A549 (cell line): Measurements from ENCODE around the gene KIAA1614. TPM values are rescaled to one million over a fixed set of nuclear protein-coding genes. Genes with fewer than 3 reads are reported as not detected.
"Not testable (repeated sequence)": the region's sequence is repeated elsewhere in the genome, so short reads cannot be mapped to it uniquely, and the experiment has no call there.

Source experiments
- ATAC-seq, 2 experiments: fragments of 200-7000 bp in 1 of 2; fragments of >200 bp in 1 of 2; cut with Nextera tagmentation in 1 of 2; cut with Tn5 transposase in 1 of 2; 3 replicates each; pipeline versions ENCODE4 v1.8.0 to v1.9.1; 2018 to 2020; ENCODE audit warnings: mild to moderate bottlenecking in 1 of 2, moderate library complexity in 1 of 2
- CTCF ChIA-PET: fragments of 300-600 bp; sonication (Branson Sonifier 250); formaldehyde crosslinking; extraction: SDS; loops from one replicate; lab custom pipeline; 2021; ENCODE audit warnings: antibody characterized with exemption, inconsistent platforms; lab: Yijun Ruan, JAX
- POLR2A ChIA-PET: fragments of 350-600 bp; formaldehyde crosslinking; extraction: SDS; loops from one replicate; lab custom pipeline; 2021; ENCODE audit warnings: antibody characterized with exemption, inconsistent platforms; lab: Yijun Ruan, JAX
- DNase-seq, 2 experiments: peaks; one replicate each; pipeline versions ENCODE4 v3.0.0 to v3.0.0-alpha.2; 2011 to 2016; ENCODE audit warnings: low read depth in 1 of 2, low spot score in 1 of 2
- FAIRE-seq: peaks from 2 replicates; lab custom pipeline; 2011; peaks lifted over from hg19 to GRCh38; lab: Jason Lieb, UNC
- H3K27ac ChIP-seq, 2 experiments: fragments of >200 bp; sonication (Bioruptor Twin); formaldehyde crosslinking; 3 replicates each; pipeline ENCODE4 v1.5.1; 2016 to 2017
- H3K4me1 ChIP-seq: fragments of >200 bp; sonication (Bioruptor Twin); formaldehyde crosslinking; 3 replicates; pipeline ENCODE4 v1.6.1; 2016
- H3K4me2 ChIP-seq: fragments of >200 bp; sonication (Bioruptor Twin); formaldehyde crosslinking; 3 replicates; pipeline ENCODE4 v1.6.1; 2016
- H3K4me3 ChIP-seq: fragments of >200 bp; sonication (Bioruptor Twin); formaldehyde crosslinking; 3 replicates; pipeline ENCODE4 v1.5.1; 2016
- H3K9me3 ChIP-seq: fragments of >200 bp; sonication (Bioruptor Twin); formaldehyde crosslinking; 3 replicates; pipeline ENCODE4 v1.6.1; 2016
- CBX2 ChIP-seq: fragments of 200-600 bp; sonication (generic); IDR thresholded peaks from 2 replicates; pipeline ENCODE4 v1.6.1; 2016; ENCODE audit warnings: low read depth, mild to moderate bottlenecking, borderline replicate concordance
- CHD4 ChIP-seq: fragments of 200-600 bp; sonication (generic); IDR thresholded peaks from 2 replicates; pipeline ENCODE4 v1.6.1; 2016; ENCODE audit warnings: antibody characterized with exemption, mild to moderate bottlenecking, borderline replicate concordance
- EP300 ChIP-seq, 2 experiments: fragments of >200 bp; sonication (Bioruptor Twin); formaldehyde crosslinking; IDR thresholded peaks; 2 replicates in 1 of 2; 3 replicates in 1 of 2; pipeline ENCODE4 v1.6.1; 2016 to 2017
- HDAC2 ChIP-seq: fragments of 200-600 bp; sonication (generic); IDR thresholded peaks from 2 replicates; pipeline ENCODE4 v1.6.1; 2016
- HEYL ChIP-seq: fragments of 250-450 bp; sonication (Bioruptor Pico); IDR thresholded peaks from 2 replicates; pipeline ENCODE4 v1.8.0; 2021; ENCODE audit warnings: mild to moderate bottlenecking, moderate library complexity
- HOXB5 ChIP-seq: fragments of 250-450 bp; sonication (Bioruptor Pico); IDR thresholded peaks from 2 replicates; pipeline ENCODE4 v1.5.0; 2020; ENCODE audit warnings: mild to moderate bottlenecking, moderate library complexity
- KDM5A ChIP-seq: fragments of 200-600 bp; sonication (generic); IDR thresholded peaks from 2 replicates; pipeline ENCODE4 v1.6.1; 2016; ENCODE audit warnings: antibody characterized with exemption, mild to moderate bottlenecking
- PHF8 ChIP-seq: fragments of 200-600 bp; sonication (generic); IDR thresholded peaks from 2 replicates; pipeline ENCODE4 v1.6.1; 2016; ENCODE audit warnings: low read depth, mild to moderate bottlenecking, antibody characterized with exemption, moderate library complexity, borderline replicate concordance
- RFX5 ChIP-seq: fragments of 450-650 bp; IDR thresholded peaks from 2 replicates; pipeline ENCODE4 v1.7.1; 2014; ENCODE audit warnings: antibody characterized with exemption, mild to moderate bottlenecking, moderate library complexity
- SMC3 ChIP-seq: fragments of >200 bp; sonication (Bioruptor Twin); formaldehyde crosslinking; IDR thresholded peaks from 3 replicates; pipeline ENCODE4 v1.6.1; 2018; ENCODE audit warnings: inconsistent platforms
- TP53 ChIP-seq: fragments of 250-450 bp; sonication (Bioruptor Pico); IDR thresholded peaks from 2 replicates; pipeline ENCODE4 v1.5.0; 2021; ENCODE audit warnings: mild to moderate bottlenecking, moderate library complexity
- ZNF302 ChIP-seq: fragments of 250-450 bp; sonication (Bioruptor Pico); IDR thresholded peaks from 2 replicates; pipeline ENCODE4 v1.9.0; 2021; ENCODE audit warnings: inconsistent platforms, mild to moderate bottlenecking, moderate library complexity
- ZSCAN20 ChIP-seq: fragments of 250-450 bp; sonication (Bioruptor Pico); IDR thresholded peaks from 2 replicates; pipeline ENCODE4 v1.8.0; 2022; ENCODE audit warnings: mild to moderate bottlenecking, moderate library complexity
- WGBS: methylation state at CpG from one replicate; pipeline ENCODE4 v1.1.6; 2017; ENCODE audit errors: missing lambda C conversion rate; 5-methylcytosine and 5-hydroxymethylcytosine counted together
- polyA plus RNA-seq, 4 experiments: library from polyadenylated mRNA; depleted of rRNA in 3 of 4; stranded (reverse); fragments of >200 nt; fragmentation: RNase III in 1 of 4; extraction: RNeasy Plus Mini Kit Qiagen cat#74134 plus additional on column Dnase treatment in 1 of 4; gene quantifications; 2 replicates in 3 of 4; 3 replicates in 1 of 4; pipeline ENCODE4 v1.2.3, GENCODE V29; 2011 to 2017
- TF ChIP-seq, protein P1 (sequence below): fragments of 250-450 bp; sonication (Bioruptor Pico); IDR thresholded peaks from 2 replicates; pipeline ENCODE4 v1.5.0; 2021; ENCODE audit warnings: mild to moderate bottlenecking, moderate library complexity, borderline replicate concordance
- TF ChIP-seq, protein P2 (sequence below): fragments of >200 bp; sonication (Bioruptor Twin); formaldehyde crosslinking; IDR thresholded peaks from 2 replicates; pipeline ENCODE4 v1.6.1; 2016
- TF ChIP-seq, protein P3 (sequence below): fragments of 200-600 bp; sonication (generic); IDR thresholded peaks from 2 replicates; pipeline ENCODE4 v1.6.1; 2016; ENCODE audit warnings: antibody characterized with exemption, mild to moderate bottlenecking, moderate library complexity

The KIAA1614 gene
- polyA plus RNA-seq, 2 of the 4 experiments (the other 2 are of a cell fraction) = 0.25 to 0.84 TPM

DNA sequence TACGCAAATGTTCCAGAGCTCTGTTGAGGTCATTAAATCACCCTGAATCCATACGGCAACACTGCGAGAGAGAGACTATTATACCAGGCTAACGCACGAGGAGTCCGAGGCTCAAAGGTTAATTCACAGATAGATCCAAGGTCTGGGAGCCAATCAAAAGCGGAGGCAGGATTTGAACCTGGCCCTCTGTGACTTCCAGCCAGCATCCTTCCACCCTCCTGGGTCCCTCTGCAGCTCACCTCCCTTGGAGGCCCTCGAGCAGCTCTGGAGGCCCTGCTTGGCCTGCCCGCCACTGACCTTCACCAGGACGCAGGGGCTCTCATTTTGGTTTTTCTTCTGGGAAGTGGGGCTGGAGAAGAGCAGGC lies 42.1 kb downstream of the KIAA1614 start:
- CTCF ChIA-PET = interaction anchor here (0.8 to 2.2 kb wide), 2 partner anchors 188 kb away, joined by 4 to 8 read pairs; no protein-coding TSS in a partner anchor
- ATAC-seq = peak in 1 of 2 experiments; percentile 2; a peak in 1 of 6 replicates
- peaks cover 8% of the 10 kb centered on the region; the same call in 2 of the 3 replicates for H3K4me1 ChIP-seq
- TF ChIP-seq CHD4 = no peak
- no peak for TF ChIP-seq KDM5A
- no peak for TF ChIP-seq RFX5
- no peak for TF ChIP-seq ZSCAN20 (CRISPR knock-in tag)
- no peak for TF ChIP-seq ZNF302
- TF ChIP-seq, protein P1, sequence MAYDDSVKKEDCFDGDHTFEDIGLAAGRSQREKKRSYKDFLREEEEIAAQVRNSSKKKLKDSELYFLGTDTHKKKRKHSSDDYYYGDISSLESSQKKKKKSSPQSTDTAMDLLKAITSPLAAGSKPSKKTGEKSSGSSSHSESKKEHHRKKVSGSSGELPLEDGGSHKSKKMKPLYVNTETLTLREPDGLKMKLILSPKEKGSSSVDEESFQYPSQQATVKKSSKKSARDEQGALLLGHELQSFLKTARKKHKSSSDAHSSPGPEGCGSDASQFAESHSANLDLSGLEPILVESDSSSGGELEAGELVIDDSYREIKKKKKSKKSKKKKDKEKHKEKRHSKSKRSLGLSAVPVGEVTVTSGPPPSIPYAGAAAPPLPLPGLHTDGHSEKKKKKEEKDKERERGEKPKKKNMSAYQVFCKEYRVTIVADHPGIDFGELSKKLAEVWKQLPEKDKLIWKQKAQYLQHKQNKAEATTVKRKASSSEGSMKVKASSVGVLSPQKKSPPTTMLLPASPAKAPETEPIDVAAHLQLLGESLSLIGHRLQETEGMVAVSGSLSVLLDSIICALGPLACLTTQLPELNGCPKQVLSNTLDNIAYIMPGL (CRISPR knock-in tag) = no peak
- TF ChIP-seq HEYL (CRISPR knock-in tag) = no peak
- no peak for TF ChIP-seq HDAC2
- TF ChIP-seq, protein P2, sequence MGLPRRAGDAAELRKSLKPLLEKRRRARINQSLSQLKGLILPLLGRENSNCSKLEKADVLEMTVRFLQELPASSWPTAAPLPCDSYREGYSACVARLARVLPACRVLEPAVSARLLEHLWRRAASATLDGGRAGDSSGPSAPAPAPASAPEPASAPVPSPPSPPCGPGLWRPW = no peak
- TF ChIP-seq CBX2 = no peak
- TF ChIP-seq SMC3 = no peak
- no peak for TF ChIP-seq EP300 (IDR thresholded peaks at IDR 0.05)
- TF ChIP-seq, protein P3, sequence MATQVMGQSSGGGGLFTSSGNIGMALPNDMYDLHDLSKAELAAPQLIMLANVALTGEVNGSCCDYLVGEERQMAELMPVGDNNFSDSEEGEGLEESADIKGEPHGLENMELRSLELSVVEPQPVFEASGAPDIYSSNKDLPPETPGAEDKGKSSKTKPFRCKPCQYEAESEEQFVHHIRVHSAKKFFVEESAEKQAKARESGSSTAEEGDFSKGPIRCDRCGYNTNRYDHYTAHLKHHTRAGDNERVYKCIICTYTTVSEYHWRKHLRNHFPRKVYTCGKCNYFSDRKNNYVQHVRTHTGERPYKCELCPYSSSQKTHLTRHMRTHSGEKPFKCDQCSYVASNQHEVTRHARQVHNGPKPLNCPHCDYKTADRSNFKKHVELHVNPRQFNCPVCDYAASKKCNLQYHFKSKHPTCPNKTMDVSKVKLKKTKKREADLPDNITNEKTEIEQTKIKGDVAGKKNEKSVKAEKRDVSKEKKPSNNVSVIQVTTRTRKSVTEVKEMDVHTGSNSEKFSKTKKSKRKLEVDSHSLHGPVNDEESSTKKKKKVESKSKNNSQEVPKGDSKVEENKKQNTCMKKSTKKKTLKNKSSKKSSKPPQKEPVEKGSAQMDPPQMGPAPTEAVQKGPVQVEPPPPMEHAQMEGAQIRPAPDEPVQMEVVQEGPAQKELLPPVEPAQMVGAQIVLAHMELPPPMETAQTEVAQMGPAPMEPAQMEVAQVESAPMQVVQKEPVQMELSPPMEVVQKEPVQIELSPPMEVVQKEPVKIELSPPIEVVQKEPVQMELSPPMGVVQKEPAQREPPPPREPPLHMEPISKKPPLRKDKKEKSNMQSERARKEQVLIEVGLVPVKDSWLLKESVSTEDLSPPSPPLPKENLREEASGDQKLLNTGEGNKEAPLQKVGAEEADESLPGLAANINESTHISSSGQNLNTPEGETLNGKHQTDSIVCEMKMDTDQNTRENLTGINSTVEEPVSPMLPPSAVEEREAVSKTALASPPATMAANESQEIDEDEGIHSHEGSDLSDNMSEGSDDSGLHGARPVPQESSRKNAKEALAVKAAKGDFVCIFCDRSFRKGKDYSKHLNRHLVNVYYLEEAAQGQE = no peak
- TF ChIP-seq, all 56 proteins: peak for 0
- WGBS = 95% methylated on average over 10 of the region's 10 CpGs
- H3K4me3 ChIP-seq = peak overlapping the region; percentile 67
- H3K4me2 ChIP-seq = peak overlapping the region; percentile 90
- peak overlapping the region; percentile 87 to 96; a peak in 5 of 6 replicates for H3K27ac ChIP-seq
- POLR2A ChIA-PET = no interaction called here
- no peaks in the 10 kb centered on the region for H3K9me3 ChIP-seq
- DNase-seq (no peak), FAIRE-seq (no peak)

DNA sequence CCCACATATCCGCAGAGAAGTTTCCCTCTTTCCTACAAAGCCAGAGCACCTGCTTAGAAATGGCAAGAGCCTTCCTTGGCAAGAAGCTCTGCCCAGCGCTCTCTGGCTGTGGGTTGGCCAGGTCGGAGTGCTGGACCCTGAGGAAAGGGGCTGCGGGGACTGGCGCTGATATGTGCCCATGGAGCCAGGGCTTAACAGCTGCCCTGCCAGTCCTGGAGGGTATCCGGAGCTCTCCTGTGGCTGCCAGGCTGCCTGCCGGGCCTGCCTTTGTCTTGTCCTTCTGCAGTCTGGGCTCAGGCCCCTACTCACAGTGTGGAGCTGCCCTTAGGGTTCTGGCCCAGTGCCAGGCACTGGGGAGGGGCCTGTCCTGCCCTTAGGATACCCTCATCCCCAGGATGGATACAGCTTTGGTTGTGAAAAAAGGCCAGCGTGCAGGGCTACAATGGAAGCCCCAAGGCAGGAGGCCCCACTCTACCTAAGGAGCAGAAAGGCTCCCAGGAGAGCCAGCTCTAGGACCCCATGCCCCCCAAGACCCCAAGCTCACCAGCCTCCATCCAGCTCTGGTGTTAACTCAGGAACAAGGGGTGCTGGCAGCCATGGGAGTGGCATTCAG lies 43.4 kb downstream of the KIAA1614 start:
- CTCF ChIA-PET = interaction anchor here (0.7 to 2.2 kb wide), 4 partner anchors 10 to 186 kb away, joined by 3 to 8 read pairs (median 3); no protein-coding TSS in a partner anchor
- POLR2A ChIA-PET = no interaction called here
- H3K9me3 ChIP-seq = no peaks in the 10 kb centered on the region
- TF ChIP-seq TP53 (CRISPR knock-in tag) (no peak), CBX2 (no peak), HOXB5 (CRISPR knock-in tag) (no peak), PHF8 (no peak), CHD4 (no peak), SMC3 (no peak)
- no peak overlapping the region for H3K4me3 ChIP-seq
- 91% methylated on average over 2 of the region's 8 CpGs for WGBS
- H3K27ac ChIP-seq = no peak overlapping the region
- H3K4me2 ChIP-seq = no peak overlapping the region
- peaks cover 8% of the 10 kb centered on the region; the same call in 2 of the 3 replicates for H3K4me1 ChIP-seq
- ATAC-seq (no peak), DNase-seq (no peak), FAIRE-seq (no peak)

DNA sequence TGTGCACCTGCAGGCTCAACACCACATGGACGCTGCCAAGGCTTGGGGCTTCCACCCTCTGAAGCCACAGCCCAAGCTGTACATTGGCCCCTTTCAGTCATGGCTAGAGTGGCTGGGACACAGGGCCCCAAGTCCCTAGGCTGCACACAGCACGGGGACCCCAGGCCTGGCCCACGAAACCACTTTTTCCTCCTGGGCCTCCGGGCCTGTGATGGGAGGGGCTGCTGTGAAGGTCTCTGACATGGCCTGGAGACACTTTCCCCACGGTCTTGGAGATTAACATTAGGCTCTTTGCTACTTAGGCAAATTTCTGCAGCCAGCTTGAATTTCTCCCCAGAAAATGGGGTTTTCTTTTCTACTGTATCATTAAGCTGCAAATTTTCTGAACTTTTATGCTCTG lies 46.9 kb downstream of the KIAA1614 start:
- 100% methylated on average over 3 of the region's 5 CpGs for WGBS
- POLR2A ChIA-PET, H3K4me2 ChIP-seq, DNase-seq, H3K4me3 ChIP-seq, H3K27ac ChIP-seq, H3K9me3 ChIP-seq, H3K4me1 ChIP-seq, FAIRE-seq, ATAC-seq, CTCF ChIA-PET: not testable (repeated sequence)
